Measurements from ENCODE around the gene PNKD.
A peak's percentile ranks its signal among the peaks of the same experiment; 100 is the strongest.

PNKD gene

DNA sequence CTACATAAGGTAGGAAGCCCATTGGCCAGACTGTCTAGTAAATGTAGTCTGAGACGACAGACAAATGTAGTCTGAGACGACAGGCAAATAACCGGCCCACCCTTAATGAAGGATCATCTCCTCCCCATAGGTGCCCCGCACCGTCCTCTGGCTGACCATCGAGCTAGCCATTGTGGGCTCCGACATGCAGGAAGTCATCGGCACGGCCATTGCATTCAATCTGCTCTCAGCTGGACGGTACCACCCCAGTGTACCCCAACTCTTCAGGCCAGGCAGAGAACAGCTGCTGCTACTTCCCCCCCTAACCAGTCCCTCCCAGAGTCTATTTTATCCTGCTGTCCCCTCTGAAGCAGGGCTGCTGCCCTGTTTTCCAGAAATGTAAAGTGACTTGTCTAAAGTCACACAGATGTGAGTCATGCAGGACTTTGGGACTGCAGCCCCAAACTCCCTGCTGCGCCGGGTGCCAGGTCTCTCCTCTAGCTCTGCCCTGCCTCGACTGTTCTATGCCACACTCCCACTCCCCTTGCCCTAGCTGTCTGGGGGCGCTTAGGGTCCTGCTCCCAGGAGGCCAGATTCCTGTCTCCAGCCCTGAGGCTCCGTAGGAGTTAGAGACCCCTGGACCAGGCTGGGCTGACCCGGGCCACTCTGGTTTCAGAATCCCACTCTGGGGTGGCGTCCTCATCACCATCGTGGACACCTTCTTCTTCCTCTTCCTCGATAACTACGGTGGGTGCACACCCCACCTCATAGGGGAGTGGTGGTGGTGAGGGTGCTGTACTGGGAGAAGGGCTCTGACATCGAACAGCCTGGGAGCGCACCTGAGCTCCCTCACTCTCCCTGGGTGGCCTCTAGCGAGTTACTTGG, 116.4 kb downstream of the PNKD start:
- no peak for DNase-seq

DNA sequence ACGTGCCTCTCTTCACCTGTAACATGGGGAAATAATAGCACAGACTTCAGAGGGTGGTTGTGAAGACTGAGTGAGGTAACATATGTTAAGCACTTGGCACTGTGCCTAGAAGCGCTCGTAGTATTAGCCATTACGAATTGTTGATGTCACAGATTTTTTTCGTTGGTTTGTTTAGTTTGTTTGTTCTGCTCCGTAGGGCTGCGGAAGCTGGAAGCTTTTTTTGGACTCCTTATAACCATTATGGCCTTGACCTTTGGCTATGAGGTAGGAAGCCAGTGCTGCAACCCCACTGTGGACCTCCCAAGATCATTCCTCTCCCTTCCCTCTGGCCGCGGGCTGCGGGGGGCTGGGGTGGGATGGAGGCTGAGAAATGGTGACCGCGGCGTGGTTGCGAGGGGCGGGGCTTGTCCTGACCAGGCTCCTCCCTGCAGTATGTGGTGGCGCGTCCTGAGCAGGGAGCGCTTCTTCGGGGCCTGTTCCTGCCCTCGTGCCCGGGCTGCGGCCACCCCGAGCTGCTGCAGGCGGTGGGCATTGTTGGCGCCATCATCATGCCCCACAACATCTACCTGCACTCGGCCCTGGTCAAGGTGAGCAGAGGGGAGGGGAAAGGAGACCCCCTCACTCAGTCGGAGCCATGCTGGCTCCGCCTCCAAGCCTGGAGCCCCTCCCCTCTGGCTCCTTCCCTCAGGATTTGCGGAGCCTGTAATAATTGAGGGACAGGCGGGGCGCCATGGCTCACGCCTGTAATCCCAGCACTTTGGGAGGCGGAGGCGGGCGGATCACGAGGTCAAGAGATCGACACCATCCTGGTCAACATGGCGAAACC, 117.3 kb downstream of the PNKD start:
- no peak for DNase-seq

DNA sequence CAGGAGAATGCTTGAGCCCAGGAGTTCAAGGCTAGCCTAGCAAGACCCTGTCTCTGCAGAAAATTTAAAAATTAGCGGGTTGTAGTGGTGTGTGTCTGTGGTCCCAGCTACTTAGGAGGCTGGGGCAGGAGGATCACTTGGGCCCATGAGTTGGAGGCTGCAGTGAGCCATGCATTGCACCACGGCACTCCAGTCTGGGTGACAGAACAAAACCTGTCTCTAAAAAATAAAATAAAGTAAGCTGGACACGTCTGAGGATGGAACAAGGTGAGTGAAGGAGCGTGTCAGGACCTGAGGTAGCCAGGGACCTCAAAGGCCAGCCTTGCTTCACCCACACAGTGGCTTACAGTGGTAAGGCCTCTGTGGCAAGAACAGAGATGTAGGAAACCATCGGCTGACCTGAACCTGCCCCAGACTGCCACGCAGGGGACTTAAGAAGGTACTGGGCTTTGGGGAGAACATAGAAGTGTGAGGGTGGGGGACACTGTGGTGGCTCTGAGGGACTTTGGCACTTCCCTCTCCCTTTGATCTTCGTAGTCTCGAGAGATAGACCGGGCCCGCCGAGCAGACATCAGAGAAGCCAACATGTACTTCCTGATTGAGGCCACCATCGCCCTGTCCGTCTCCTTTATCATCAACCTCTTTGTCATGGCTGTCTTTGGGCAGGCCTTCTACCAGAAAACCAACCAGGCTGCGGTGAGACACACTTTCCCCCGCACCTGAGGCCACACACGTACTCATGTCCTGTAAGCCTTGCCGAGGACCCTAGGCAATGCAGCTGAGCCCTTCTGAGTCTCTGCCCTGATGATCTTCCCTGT, 119.2 kb downstream of the PNKD start:
- DNase-seq: no peak

DNA sequence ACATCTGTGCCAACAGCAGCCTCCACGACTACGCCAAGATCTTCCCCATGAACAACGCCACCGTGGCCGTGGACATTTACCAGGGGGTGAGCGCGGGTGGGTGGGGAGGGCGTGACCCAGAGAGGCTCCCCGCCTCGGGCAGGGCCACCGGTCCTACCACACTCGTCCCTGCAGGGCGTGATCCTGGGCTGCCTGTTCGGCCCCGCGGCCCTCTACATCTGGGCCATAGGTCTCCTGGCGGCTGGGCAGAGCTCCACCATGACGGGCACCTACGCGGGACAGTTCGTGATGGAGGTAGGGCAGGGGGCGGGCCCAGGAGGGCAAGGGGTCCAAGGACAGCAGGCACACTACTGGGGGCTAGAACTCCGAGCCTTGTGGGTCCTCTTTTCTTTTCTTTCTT, 120.9 kb downstream of the PNKD start:
- DNase-seq: no peak

DNA sequence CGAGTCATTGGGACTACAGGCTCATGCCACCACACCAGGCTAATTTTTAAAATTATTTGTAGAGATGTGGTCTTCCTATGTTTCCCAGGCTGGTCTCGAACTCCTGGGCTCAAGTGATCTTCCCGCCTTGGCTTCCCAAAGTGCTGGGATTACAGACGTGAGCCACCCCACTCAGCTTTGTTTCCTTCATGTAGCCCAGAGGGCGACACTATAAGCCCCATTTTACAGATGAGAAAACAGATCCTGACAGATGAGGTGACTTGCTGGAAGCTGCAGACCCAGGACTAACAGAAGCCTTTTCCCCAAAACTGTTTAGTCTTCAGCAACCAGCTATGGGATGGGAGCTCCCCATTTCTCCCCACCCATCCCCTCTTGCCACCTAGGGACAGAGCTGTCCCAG, 122.1 kb downstream of the PNKD start:
- DNase-seq: no peak

DNA sequence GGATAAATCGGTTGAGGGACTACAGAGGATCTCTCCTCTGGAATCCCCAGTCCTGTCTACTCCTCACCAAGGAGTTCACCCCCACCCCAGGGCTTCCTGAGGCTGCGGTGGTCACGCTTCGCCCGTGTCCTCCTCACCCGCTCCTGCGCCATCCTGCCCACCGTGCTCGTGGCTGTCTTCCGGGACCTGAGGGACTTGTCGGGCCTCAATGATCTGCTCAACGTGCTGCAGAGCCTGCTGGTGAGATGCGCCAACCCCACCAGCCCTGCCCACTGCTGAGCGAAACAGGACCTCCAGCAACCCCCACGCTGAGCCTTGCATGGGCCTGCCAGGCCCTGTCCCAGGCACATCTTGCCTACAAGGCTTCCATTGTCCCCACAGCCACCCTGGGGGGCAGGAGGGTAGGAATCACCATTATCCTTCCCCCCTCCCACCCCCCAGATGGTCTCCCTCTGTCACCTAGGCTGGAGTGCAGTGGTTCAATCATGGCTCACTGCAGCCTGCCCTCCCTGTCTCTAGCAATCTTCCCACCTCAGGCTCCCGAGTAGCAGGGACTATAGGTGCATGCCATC, 122.7 kb downstream of the PNKD start:
- no peak for DNase-seq

DNA sequence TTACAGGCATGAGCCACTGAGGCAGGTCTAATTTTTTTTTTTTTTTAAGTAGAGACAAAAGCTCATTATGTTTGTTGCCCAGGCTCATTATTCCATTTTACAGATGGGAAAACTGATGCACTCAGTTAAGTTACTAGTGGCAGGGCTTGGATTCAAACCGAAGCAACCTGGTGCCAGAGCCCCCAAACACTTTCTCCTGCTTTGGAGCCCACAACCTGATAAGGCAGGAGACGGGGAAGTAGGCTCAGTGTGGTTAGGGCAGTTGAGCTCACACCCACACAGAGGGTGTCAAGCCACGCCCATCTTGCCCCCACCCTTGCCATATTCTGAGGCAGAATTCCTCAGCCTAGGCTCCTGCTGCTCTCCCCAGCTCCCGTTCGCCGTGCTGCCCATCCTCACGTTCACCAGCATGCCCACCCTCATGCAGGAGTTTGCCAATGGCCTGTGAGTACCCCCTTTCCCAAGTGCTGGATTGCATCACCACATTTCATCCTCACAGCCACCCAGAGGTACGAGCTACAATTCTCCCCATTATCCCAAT, 123.5 kb downstream of the PNKD start:
- DNase-seq: peak; percentile 71

DNA sequence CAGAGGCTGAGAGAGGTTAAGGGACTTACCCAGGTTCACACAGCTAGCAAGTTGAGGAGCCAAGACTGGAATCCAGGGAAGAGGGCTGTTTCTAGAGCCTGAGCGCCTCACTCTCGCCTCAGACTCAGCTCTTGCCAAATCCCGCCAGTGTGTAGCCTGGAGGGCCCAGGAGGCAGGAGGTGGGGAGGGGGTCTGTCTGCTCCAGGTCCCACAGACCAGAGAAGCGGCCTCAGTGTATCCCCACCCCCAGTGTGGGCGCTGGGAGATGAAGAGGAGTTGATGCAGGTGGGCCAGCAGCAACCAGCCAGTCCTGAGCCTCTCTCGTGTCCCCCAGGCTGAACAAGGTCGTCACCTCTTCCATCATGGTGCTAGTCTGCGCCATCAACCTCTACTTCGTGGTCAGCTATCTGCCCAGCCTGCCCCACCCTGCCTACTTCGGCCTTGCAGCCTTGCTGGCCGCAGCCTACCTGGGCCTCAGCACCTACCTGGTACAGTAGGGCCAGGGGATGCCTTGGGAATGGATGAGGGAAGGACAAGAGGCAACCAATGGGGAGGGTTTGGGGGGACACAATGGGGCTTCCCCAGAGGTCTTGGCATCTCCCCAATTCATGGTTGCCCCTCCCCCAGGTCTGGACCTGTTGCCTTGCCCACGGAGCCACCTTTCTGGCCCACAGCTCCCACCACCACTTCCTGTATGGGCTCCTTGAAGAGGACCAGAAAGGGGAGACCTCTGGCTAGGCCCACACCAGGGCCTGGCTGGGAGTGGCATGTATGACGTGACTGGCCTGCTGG, 124.2 kb downstream of the PNKD start:
- peak; percentile 40 for DNase-seq

DNA sequence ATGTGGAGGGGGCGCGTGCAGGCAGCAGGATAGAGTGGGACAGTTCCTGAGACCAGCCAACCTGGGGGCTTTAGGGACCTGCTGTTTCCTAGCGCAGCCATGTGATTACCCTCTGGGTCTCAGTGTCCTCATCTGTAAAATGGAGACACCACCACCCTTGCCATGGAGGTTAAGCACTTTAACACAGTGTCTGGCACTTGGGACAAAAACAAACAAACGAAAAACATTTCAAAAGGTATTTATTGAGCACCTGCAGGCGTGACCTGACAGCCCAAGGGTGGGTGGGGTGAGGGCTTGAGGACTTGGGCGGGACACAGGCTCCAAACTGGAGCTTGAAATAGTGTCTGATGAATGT, 124.7 kb downstream of the PNKD start:
- no peak for DNase-seq

DNA sequence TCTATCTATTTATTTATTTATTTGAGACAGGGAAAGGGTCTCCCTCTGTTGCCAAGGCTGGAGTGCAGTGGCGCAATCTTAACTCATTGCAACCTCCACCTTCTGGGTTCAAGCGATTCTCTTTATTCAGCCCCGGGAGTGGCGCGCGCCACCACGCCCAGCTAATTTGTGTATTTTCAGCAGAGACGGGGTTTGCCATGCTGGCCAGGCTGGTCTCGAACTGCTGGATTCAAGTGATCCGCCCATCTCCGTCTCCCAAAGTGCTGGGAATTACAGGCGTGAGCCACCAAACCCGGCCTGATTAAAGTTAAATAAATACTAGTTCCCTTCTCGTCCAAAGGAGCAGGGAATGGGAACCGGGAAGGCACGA, 125.1 kb downstream of the PNKD start:
- DNase-seq: no peak

DNA sequence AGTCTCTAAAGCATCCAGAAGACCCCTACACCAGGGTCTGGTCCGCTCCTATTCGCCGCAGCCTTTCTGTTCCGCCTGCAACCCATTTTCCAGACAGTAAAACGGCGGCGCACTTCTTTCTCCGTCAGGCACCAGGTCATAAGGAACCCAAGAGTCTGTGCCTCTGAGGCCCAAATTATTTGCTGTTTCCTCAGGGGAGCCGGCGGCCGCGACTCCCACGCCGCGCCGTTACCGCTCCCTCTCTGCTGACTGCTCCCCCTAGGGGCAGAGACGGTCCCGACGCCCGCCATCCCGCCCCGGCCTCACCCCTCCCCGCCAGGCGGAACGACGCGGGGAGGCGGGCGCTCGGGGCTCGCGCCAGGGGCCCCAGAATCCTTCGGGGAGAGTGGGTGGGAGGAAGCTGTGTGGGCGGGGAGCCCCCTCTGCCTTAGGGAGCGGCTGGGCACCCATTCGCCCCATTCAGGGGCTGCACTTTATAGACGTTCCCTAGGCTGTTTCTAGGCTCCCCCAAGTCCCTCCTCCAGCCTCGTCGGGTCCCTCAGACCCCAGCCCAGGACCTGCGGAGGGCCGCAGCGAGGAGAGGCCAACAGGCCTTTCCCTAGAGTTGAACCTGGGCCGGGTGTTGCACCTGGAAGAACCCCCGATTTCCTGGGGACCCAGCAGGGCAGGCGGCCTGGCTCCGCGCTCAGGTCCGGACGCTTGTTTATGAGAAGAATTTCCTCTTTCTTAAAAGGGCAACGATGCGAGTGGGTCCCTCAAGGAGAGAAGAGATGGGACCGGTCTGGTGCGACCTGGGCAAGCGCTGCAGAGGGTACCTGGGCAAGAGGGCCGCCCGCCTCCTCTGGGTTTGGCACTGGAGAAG, 125.7 kb downstream of the PNKD start:
- peak; percentile 97 for DNase-seq

Measured in GDM1 (cell line).